ENCODE results near the gene SEMA3E.

SEMA3E gene

DNA sequence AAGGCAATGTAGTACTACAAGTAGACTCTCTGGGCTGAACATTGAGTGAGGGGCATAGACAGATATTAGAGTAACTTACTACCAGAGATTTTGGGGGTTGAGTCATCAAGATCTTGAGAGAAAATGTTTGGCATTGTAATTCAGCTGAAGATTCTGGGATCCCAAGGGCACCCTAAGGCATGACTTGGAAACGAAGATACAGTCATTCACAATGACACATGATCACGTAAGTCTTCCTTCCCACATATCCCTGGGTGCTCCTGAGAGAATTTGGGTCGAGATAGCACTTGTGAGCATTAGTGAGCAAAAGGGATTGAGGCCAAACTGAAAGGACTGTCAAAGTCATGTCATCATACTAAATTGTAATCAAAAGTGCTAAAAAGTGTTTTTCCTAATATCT lies 293.8 kb downstream of the SEMA3E start:
- no peak for DNase-seq (ENCODE audit: low read depth)

DNA sequence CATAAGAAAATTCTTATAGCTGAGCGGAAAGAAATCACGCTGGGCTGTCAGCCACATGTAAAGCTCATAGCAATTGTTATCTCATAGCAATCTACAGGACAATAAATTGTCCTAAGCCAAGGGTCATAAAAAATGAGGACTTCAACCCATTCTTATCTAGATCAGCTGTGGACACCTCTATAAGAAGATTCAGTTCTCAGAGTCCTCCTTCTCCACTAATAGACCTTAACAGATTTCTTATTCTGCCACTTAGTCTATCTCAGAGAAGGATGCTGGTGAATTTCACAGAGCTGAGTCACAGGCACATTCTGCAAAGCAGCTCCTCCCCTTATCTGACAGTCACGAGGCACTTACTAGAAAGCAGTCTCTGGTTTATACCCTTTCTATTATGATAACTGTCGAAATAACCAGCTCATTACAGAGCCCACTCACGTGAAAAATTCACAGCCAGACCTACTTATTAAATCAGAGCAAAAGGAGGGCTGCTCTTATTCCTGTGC lies 300.9 kb downstream of the SEMA3E start:
- DNase-seq (ENCODE audit: low read depth), result peak; percentile 83

DNA sequence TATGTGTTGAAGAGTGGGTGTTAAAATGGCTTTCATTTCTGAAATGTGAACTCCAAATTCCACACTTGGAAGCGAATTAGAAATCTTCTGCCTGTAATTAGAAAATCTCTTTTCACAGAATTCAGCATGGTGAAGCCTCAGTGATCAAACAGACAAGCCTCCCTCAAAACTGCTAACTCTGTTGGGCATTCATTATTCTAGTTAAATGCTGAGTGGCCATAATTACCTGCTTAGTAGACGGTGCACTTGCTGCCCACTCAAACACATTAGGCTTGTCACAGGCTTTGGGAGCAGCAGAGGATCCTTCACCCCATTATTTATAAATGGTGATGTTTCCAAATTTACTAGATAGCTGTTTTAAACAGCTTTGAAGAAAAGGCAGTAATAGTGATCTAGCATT lies 309.0 kb downstream of the SEMA3E start:
- no peak for DNase-seq (ENCODE audit: low read depth)

DNA sequence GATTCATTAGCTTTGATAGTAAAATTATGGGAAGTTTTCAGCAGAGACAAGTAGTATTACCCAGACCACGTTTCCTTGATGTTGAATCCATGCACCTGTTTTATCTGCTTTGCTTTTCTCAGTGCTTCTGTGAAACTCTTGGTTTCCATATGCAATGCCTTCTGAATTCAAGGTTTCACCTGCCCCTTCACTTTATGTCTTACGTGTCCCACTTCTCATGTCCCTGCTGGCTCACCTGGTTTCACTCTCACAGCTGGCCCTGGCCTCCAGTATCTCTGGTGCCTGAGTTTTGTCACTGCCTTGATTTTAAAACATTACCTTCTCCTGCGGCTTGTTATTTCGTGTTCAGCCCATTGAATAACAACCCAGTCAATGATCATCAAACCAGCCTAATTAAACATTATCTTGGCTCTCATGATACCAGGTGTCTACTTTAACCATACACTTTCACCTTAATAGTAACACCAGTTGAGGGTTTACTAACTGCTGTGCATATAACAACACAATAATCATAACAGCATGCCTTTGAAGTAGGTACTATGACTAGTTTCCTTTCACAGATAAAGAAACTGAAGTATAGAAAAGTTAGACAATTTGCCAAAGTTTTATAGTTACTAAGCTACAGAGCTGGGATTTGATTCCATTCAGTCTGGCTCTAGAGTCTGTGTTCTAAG lies 310.5 kb downstream of the SEMA3E start:
- DNase-seq (ENCODE audit: low read depth), result no peak

DNA sequence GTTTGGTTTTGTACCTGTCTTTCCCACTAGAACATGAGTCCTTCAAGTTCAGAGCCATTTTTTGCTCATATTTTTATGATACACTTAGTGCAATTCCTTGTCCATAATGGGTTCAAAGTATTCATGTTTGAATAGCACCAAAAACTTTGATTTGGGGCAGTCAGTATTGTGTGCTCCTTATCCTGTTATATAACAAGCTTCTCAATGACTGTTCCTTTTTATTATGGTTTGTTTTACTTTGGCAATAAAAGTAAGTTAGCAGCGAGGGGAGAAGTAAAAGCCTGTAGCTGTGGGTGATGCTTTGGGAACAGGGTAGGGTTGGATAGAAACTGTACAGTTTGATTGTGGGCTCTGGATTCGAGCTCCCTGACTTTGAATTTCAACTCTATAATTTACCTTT lies 311.9 kb downstream of the SEMA3E start:
- DNase-seq (ENCODE audit: low read depth), result no peak

DNA sequence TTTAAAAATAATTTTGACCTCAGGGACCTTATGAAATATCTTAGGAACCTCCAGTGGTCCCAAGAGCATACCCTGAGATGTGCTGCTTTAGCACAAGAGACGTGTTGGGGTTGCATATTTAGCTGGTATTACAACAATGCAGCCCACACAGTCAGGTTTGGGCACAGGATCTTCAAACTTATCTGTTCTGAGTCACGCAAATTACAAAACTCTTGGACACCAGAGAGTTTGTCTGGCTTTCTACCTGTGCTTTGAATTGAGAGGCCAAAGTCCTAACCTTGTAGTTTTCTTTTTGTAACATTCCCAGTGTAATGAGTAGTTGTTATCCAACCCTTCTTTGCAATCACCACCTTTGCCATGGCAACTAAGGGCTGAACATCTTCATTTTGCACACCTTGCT lies 322.7 kb downstream of the SEMA3E start:
- DNase-seq (ENCODE audit: low read depth), result no peak

DNA sequence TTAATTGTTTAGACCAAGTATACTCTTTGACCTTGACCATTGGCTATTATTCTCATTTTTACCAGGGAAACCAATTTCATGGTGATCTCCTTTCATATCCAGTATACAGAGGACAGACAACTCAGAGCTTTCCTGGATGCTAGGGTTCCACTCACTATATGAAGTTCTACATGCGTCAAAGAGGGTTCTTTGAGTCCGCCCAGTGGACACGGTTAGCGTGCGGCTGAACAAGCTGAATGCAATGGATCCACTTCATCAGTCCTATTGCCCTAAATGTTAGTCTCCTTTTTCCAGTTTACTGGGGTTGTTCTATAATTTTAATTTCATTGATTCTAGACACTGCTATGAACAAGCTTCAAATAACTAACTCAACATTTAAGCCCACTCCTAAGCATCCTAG lies 323.9 kb downstream of the SEMA3E start:
- no peak for DNase-seq (ENCODE audit: low read depth)

DNA sequence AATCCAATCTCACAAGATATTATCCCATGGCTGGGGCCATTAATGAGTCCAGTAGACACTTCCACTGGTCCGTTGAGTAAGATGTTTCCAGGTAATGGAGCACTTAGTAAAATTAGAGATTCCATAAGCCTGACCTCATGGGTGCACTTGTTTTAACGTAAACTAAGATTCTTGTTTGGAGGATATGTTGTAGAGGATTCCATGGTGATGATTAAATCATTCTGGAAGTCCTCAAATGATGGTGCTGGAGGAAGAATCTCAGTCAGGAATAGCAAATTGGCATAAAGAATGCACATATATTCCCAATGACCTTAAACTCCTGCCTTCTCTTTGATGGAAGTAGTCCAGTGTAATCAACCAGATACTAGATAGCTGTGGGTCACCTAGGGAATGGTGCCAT lies 324.3 kb downstream of the SEMA3E start:
- no peak for DNase-seq (ENCODE audit: low read depth)

DNA sequence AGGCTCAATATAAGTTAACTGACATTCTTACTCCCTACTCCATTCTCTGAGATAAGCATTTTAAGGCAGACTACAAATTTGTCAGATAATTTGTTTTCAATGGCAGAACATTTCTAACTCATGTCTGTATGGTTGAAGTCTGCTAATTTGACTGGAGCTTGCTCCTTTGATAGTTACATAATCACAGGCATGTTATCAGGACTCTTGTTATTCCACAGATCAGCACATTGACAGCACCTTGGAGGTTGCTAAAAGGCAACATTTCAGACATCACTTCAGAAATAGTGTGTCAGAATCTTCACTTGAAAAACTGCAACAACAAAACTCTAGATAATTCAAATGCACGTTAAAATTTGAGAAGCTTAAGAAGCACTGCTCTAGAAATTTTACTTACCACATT lies 327.9 kb downstream of the SEMA3E start:
- no peak for DNase-seq (ENCODE audit: low read depth)

DNA sequence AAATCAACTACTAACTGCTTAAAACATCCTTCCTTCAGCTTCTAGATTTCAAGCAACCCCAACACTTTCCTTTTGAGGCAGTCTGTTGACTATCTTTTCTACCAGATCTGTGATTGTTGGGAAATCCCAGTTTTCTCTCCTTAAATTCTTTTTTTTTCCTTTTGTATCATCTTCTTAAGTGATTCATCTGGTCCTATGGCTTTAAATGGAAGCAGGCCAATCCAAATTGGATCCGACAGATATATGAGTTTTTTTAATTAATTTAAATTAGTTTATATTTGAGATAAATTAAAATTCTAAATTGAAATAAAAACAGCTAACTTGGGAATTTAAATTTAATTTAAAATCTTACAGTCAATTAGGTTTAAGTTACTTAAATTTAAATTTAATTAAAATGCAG lies 335.0 kb downstream of the SEMA3E start:
- no peak for DNase-seq (ENCODE audit: low read depth)
